Measurements from ENCODE around the gene STK39. TPM values are rescaled to one million over a fixed set of nuclear protein-coding genes. Genes with fewer than 3 reads are reported as not detected.

STK39 gene
- total RNA-seq, 1 donor from 2014 or later = 17.7 TPM

- intact Hi-C loops (cut with DNase I) = no loop called here
- ATAC-seq (no peak), DNase-seq (ENCODE audit: missing footprints) (no peak)
Measured at GRCh38 chr2:168008646-168009195, 238.7 kb downstream of the STK39 start.

- ATAC-seq (no peak), DNase-seq (ENCODE audit: missing footprints) (no peak)
- intact Hi-C loops (cut with DNase I) = no loop called here
Measured at GRCh38 chr2:168006498-168006897, 240.9 kb downstream of the STK39 start.

GRCh38 chr2:168005586-168005985 is 241.8 kb downstream of the STK39 start:
- intact Hi-C loops (cut with DNase I) = no loop called here
- ATAC-seq (no peak), DNase-seq (ENCODE audit: missing footprints) (no peak)

GRCh38 chr2:168003876-168004275 is 243.5 kb downstream of the STK39 start:
- ATAC-seq (no peak), DNase-seq (ENCODE audit: missing footprints) (no peak)
- intact Hi-C loops (cut with DNase I) = no loop called here

- ATAC-seq (no peak), DNase-seq (ENCODE audit: missing footprints) (no peak)
- intact Hi-C loops (cut with DNase I) = no loop called here
Measured at GRCh38 chr2:168002021-168002553, 245.3 kb downstream of the STK39 start.

- intact Hi-C loops (cut with DNase I) = no loop called here
- ATAC-seq (no peak), DNase-seq (ENCODE audit: missing footprints) (no peak)
Measured at GRCh38 chr2:167992278-167992677, 255.1 kb downstream of the STK39 start.

GRCh38 chr2:167990062-167990461 is 257.3 kb downstream of the STK39 start:
- intact Hi-C loops (cut with DNase I) = no loop called here
- no peak for DNase-seq (ENCODE audit: missing footprints)
- no peak for ATAC-seq

GRCh38 chr2:167988296-167988695 is 259.1 kb downstream of the STK39 start:
- intact Hi-C loops (cut with DNase I) = no loop called here
- ATAC-seq = no peak
- DNase-seq (ENCODE audit: missing footprints) = no peak

GRCh38 chr2:167987558-167987957 is 259.8 kb downstream of the STK39 start:
- ATAC-seq = no peak

GRCh38 chr2:167987026-167987425 is 260.4 kb downstream of the STK39 start:
- ATAC-seq = no peak
- intact Hi-C loops (cut with DNase I) = no loop called here

More at GRCh38 chr2:167987558-167987957, 259.8 kb downstream of the STK39 start:
- DNase-seq (ENCODE audit: missing footprints) = no peak
- intact Hi-C loops (cut with DNase I) = no loop called here

GRCh38 chr2:167986223-167986622 is 261.2 kb downstream of the STK39 start:
- ATAC-seq (no peak), DNase-seq (ENCODE audit: missing footprints) (no peak)
- intact Hi-C loops (cut with DNase I) = no loop called here

More at GRCh38 chr2:167987026-167987425, 260.4 kb downstream of the STK39 start:
- no peak for DNase-seq (ENCODE audit: missing footprints)

GRCh38 chr2:167981945-167982344 is 265.4 kb downstream of the STK39 start:
- DNase-seq (ENCODE audit: missing footprints) (no peak), ATAC-seq (no peak)
- intact Hi-C loops (cut with DNase I) = no loop called here

GRCh38 chr2:167980439-167980838 is 267.0 kb downstream of the STK39 start:
- ATAC-seq (no peak), DNase-seq (ENCODE audit: missing footprints) (no peak)
- intact Hi-C loops (cut with DNase I) = no loop called here

GRCh38 chr2:167972746-167973145 is 274.6 kb downstream of the STK39 start:
- intact Hi-C loops (cut with DNase I) = no loop called here
- ATAC-seq (no peak), DNase-seq (ENCODE audit: missing footprints) (no peak)

GRCh38 chr2:167972020-167972419 is 275.4 kb downstream of the STK39 start:
- intact Hi-C loops (cut with DNase I) = no loop called here
- no peak for ATAC-seq
- DNase-seq (ENCODE audit: missing footprints) = no peak

- intact Hi-C loops (cut with DNase I) = no loop called here
- ATAC-seq (no peak), DNase-seq (ENCODE audit: missing footprints) (no peak)
Measured at GRCh38 chr2:167966937-167967913, 280.2 kb downstream of the STK39 start.

GRCh38 chr2:167965907-167966761 is 281.3 kb downstream of the STK39 start:
- ATAC-seq (no peak), DNase-seq (ENCODE audit: missing footprints) (no peak)
- intact Hi-C loops (cut with DNase I) = loop anchor here (2.0 kb wide), 1 partner anchor 153 kb away; no protein-coding TSS in a partner anchor

GRCh38 chr2:167964650-167965413 is 282.6 kb downstream of the STK39 start:
- peak; percentile 31 for ATAC-seq
- no peak for DNase-seq (ENCODE audit: missing footprints)
- intact Hi-C loops (cut with DNase I) = loop anchor here (2.0 kb wide), 1 partner anchor 154 kb away; no protein-coding TSS in a partner anchor
